ENCODE measurements around the gene YPEL2.

The YPEL2 gene

GRCh38 chr17:59401274-59401673 is 69.8 kb downstream of the YPEL2 start:
- H3K4me3 ChIP-seq (ENCODE audit: low read length): no peak overlapping the region
- no peaks in the 10 kb centered on the region for H3K27me3 ChIP-seq (ENCODE audit: low read depth, low read length)
- H3K4me1 ChIP-seq (ENCODE audit: low read length): 0 out of 2 replicates have a peak, but pooled peaks cover 3% of the 10 kb centered on the region
- H3K36me3 ChIP-seq (replicated peaks; ENCODE audit: low read depth, low read length): peaks cover 39% of the 10 kb centered on the region
- no peak overlapping the region for H3K9ac ChIP-seq (ENCODE audit: low read length)
- no peak overlapping the region for H3K27ac ChIP-seq (ENCODE audit: low read length)
- H4K20me1 ChIP-seq (ENCODE audit: insufficient read depth, low read length): no peaks in the 10 kb centered on the region
- H3K4me2 ChIP-seq (ENCODE audit: low read length): no peak overlapping the region
- TF ChIP-seq EZH2phosphoT487 (IDR thresholded peaks at IDR 0.05; ENCODE audit: low read depth) (no peak), CTCF (IDR thresholded peaks at IDR 0.05; ENCODE audit: low read depth, low read length) (no peak)
- no peaks in the 10 kb centered on the region for H3K79me2 ChIP-seq (ENCODE audit: low read length)
- no peaks in the 10 kb centered on the region for H3K9me3 ChIP-seq (ENCODE audit: insufficient read depth, low read length)
- H2AFZ ChIP-seq (ENCODE audit: low read depth, low read length): no peak overlapping the region

- Histone ChIP-seq H3K9ac (ENCODE audit: low read length) (no peak overlapping the region), H3K36me3 (replicated peaks; ENCODE audit: low read depth, low read length) (peaks cover 37% of the 10 kb centered on the region), H3K4me2 (ENCODE audit: low read length) (no peak overlapping the region), H3K9me3 (ENCODE audit: insufficient read depth, low read length) (no peaks in the 10 kb centered on the region), H3K79me2 (ENCODE audit: low read length) (no peaks in the 10 kb centered on the region), H3K4me1 (ENCODE audit: low read length) (0 out of 2 replicates have a peak, but pooled peaks cover 3% of the 10 kb centered on the region), H2AFZ (ENCODE audit: low read depth, low read length) (no peak overlapping the region), H3K27me3 (ENCODE audit: low read depth, low read length) (no peaks in the 10 kb centered on the region), H3K4me3 (ENCODE audit: low read length) (no peak overlapping the region), H4K20me1 (ENCODE audit: insufficient read depth, low read length) (no peaks in the 10 kb centered on the region), H3K27ac (ENCODE audit: low read length) (no peak overlapping the region)
- TF ChIP-seq CTCF (IDR thresholded peaks at IDR 0.05; ENCODE audit: low read depth, low read length): no peak
Measured at GRCh38 chr17:59401725-59402124, 70.3 kb downstream of the YPEL2 start.

- H3K4me2 ChIP-seq (ENCODE audit: low read length): no peak overlapping the region
- H2AFZ ChIP-seq (ENCODE audit: low read depth, low read length): no peak overlapping the region
- no peaks in the 10 kb centered on the region for H3K79me2 ChIP-seq (ENCODE audit: low read length)
- TF ChIP-seq EZH2phosphoT487 (IDR thresholded peaks at IDR 0.05; ENCODE audit: low read depth): no peak
- H3K4me3 ChIP-seq (ENCODE audit: low read length): no peak overlapping the region
- 0 out of 2 replicates have a peak, but pooled peaks cover 3% of the 10 kb centered on the region for H3K4me1 ChIP-seq (ENCODE audit: low read length)
- H3K36me3 ChIP-seq (replicated peaks; ENCODE audit: low read depth, low read length): peaks cover 30% of the 10 kb centered on the region
- H3K9me3 ChIP-seq (ENCODE audit: insufficient read depth, low read length): no peaks in the 10 kb centered on the region
- H4K20me1 ChIP-seq (ENCODE audit: insufficient read depth, low read length): no peaks in the 10 kb centered on the region
- H3K27me3 ChIP-seq (ENCODE audit: low read depth, low read length): no peaks in the 10 kb centered on the region
- H3K9ac ChIP-seq (ENCODE audit: low read length): no peak overlapping the region
- H3K27ac ChIP-seq (ENCODE audit: low read length): no peak overlapping the region
Measured at GRCh38 chr17:59402760-59403159, 71.3 kb downstream of the YPEL2 start.

- TF ChIP-seq EZH2phosphoT487 (IDR thresholded peaks at IDR 0.05; ENCODE audit: low read depth) (no peak), CTCF (IDR thresholded peaks at IDR 0.05; ENCODE audit: low read depth, low read length) (no peak)
- H3K9me3 ChIP-seq (ENCODE audit: insufficient read depth, low read length): peaks cover 2% of the 10 kb centered on the region; the same call in 1 of the 2 replicates
- H3K27ac ChIP-seq (ENCODE audit: low read length): no peak overlapping the region
- no peak overlapping the region for H3K9ac ChIP-seq (ENCODE audit: low read length)
- H3K4me3 ChIP-seq (ENCODE audit: low read length): no peak overlapping the region
- no peaks in the 10 kb centered on the region for H4K20me1 ChIP-seq (ENCODE audit: insufficient read depth, low read length)
- no peaks in the 10 kb centered on the region for H3K27me3 ChIP-seq (ENCODE audit: low read depth, low read length)
- H2AFZ ChIP-seq (ENCODE audit: low read depth, low read length): no peak overlapping the region
- H3K4me2 ChIP-seq (ENCODE audit: low read length): no peak overlapping the region
- H3K79me2 ChIP-seq (ENCODE audit: low read length): no peaks in the 10 kb centered on the region
- H3K4me1 ChIP-seq (ENCODE audit: low read length): 0 out of 2 replicates have a peak, but pooled peaks cover 3% of the 10 kb centered on the region
- peaks cover 21% of the 10 kb centered on the region for H3K36me3 ChIP-seq (replicated peaks; ENCODE audit: low read depth, low read length)
Measured at GRCh38 chr17:59404471-59404870, 73.0 kb downstream of the YPEL2 start.

All from OCI-LY3 (cell line).